ENCODE measurements around the gene GRM1. TPM values are rescaled to one million over a fixed set of nuclear protein-coding genes. Genes with fewer than 3 reads are reported as not detected.

GRM1 gene
- total RNA-seq, 1 donor from 2014 or later: not detected

- Mint-ChIP-seq H3K27me3 (no peaks in the 10 kb centered on the region), H3K9me3 (peaks cover 5% of the 10 kb centered on the region), H3K4me1 (no peaks in the 10 kb centered on the region), H3K36me3 (ENCODE audit: low read depth) (no peaks in the 10 kb centered on the region), H3K4me3 (no peak overlapping the region), H3K27ac (no peak overlapping the region)
- ATAC-seq (ENCODE audit: low read depth) (no peak), DNase-seq (no peak)
- intact Hi-C loops (cut with micrococcal nuclease): no loop called here
- ChIA-PET POLR2A (no interaction called here), CTCF (no interaction called here)
- no peak for TF ChIP-seq CTCF (IDR thresholded peaks at IDR 0.05)
Measured at GRCh38 chr6:146402476-146402875, 373.6 kb downstream of the GRM1 start.

DNA sequence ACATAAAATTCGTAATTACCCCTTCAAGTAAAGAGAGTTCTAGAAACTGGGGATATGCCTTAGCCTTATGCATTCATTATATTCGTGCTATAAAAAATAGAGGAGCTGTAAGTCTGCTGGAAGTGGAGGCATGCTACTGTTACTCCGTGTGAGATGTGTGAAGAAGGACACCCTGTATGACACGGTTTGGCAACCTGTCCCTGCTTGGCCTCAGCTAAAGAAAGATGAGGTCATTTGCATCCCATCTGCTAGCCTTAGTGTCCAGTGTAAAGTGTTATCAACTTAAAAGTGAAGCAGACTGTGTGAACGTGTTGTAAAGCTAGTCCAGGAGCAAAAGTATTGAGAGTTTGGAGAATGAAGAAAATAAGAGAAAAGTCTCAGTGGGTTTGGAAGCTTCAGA, 379.7 kb downstream of the GRM1 start:
- Mint-ChIP-seq H3K4me1 (no peaks in the 10 kb centered on the region), H3K4me3 (no peak overlapping the region), H3K27me3 (no peaks in the 10 kb centered on the region), H3K9me3 (peaks cover 5% of the 10 kb centered on the region), H3K27ac (no peak overlapping the region), H3K36me3 (ENCODE audit: low read depth) (no peaks in the 10 kb centered on the region)
- DNase-seq (no peak), ATAC-seq (ENCODE audit: low read depth) (no peak)
- ChIA-PET POLR2A (no interaction called here), CTCF (no interaction called here)
- no peak for TF ChIP-seq CTCF (IDR thresholded peaks at IDR 0.05)
- intact Hi-C loops (cut with micrococcal nuclease): no loop called here

DNA sequence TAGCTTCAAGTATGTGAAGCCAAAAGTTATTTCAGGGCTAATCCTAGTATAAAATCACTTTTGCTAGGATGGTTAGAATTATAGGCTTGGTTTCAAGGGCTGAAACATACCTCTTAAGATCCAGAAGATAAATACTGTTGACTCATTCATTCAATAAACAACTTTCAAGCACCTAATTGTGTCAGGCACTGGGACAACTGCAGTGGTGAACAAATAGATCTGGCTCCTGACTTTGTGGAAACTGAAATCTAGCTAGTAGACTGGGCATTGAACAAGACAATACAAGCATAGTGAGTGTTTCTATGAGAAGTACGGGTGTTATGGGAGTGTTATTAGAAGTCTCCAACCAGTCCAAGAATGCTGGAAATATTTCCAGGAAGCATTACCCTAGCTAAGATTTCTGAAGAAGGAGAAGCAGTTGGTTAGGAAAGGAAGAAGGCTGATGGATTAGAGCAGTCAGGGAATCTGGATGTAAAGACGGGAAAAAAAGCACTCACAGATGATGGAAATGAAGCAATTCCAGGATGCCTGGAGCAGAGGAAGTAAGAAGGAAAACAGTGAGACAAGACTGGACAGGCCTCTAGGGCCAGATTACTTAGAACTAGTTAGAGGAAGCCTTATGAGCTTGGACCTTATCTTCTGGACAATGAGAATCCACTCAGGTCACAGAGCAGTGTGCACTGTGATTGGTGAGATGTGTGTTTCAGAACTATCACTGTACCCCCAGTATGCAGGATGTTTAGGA, 382.2 kb downstream of the GRM1 start:
- H3K4me3 Mint-ChIP-seq: no peak overlapping the region
- ChIA-PET POLR2A (no interaction called here), CTCF (interaction anchor here (1.5 kb wide), 1 partner anchor 11 kb away, joined by 3 read pairs; no protein-coding TSS in a partner anchor)
- no peaks in the 10 kb centered on the region for H3K27me3 Mint-ChIP-seq
- H3K4me1 Mint-ChIP-seq: no peaks in the 10 kb centered on the region
- no peaks in the 10 kb centered on the region for H3K9me3 Mint-ChIP-seq
- intact Hi-C loops (cut with micrococcal nuclease): no loop called here
- TF ChIP-seq CTCF (IDR thresholded peaks at IDR 0.05): no peak
- no peak overlapping the region for H3K27ac Mint-ChIP-seq
- no peaks in the 10 kb centered on the region for H3K36me3 Mint-ChIP-seq (ENCODE audit: low read depth)
- ATAC-seq (ENCODE audit: low read depth) (no peak), DNase-seq (no peak)

- peaks cover 2% of the 10 kb centered on the region for H3K27me3 Mint-ChIP-seq
- H3K4me3 Mint-ChIP-seq: no peak overlapping the region
- intact Hi-C loops (cut with micrococcal nuclease): no loop called here
- DNase-seq (no peak), ATAC-seq (ENCODE audit: low read depth) (no peak)
- no peak overlapping the region for H3K27ac Mint-ChIP-seq
- H3K4me1 Mint-ChIP-seq: no peaks in the 10 kb centered on the region
- H3K9me3 Mint-ChIP-seq: no peaks in the 10 kb centered on the region
- ChIA-PET CTCF (no interaction called here), POLR2A (no interaction called here)
- H3K36me3 Mint-ChIP-seq (ENCODE audit: low read depth): no peaks in the 10 kb centered on the region
- no peak for TF ChIP-seq CTCF (IDR thresholded peaks at IDR 0.05)
Measured at GRCh38 chr6:146419576-146419975, 390.7 kb downstream of the GRM1 start.

GRCh38 chr6:146420255-146420654, 391.4 kb downstream of the GRM1 start:
- no peak for TF ChIP-seq CTCF (IDR thresholded peaks at IDR 0.05)
- ATAC-seq (ENCODE audit: low read depth): no peak
- H3K9me3 Mint-ChIP-seq: no peaks in the 10 kb centered on the region
- H3K36me3 Mint-ChIP-seq (ENCODE audit: low read depth): no peaks in the 10 kb centered on the region
- intact Hi-C loops (cut with micrococcal nuclease): no loop called here
- ChIA-PET CTCF (no interaction called here), POLR2A (no interaction called here)
- H3K4me1 Mint-ChIP-seq: no peaks in the 10 kb centered on the region
- no peak overlapping the region for H3K27ac Mint-ChIP-seq
- H3K4me3 Mint-ChIP-seq: no peak overlapping the region
- peaks cover 2% of the 10 kb centered on the region for H3K27me3 Mint-ChIP-seq
- no peak for DNase-seq
